ENCODE data around the gene CDH7.

The CDH7 gene

GRCh38 chr18:65906621-65907034 is 155.8 kb downstream of the CDH7 start:
- no peak for TF ChIP-seq CTCF (IDR thresholded peaks at IDR 0.05; ENCODE audit: extremely low read depth, missing control alignments)
- DNase-seq (ENCODE audit: low spot score) = no peak

GRCh38 chr18:65907281-65907680 is 156.5 kb downstream of the CDH7 start:
- DNase-seq (ENCODE audit: low spot score) = no peak
- no peak for TF ChIP-seq CTCF (IDR thresholded peaks at IDR 0.05; ENCODE audit: extremely low read depth, missing control alignments)

GRCh38 chr18:65919018-65919417 is 168.2 kb downstream of the CDH7 start:
- no peak for DNase-seq (ENCODE audit: low spot score)
- no peak for TF ChIP-seq CTCF (IDR thresholded peaks at IDR 0.05; ENCODE audit: extremely low read depth, missing control alignments)

- no peak for DNase-seq (ENCODE audit: low spot score)
- no peak for TF ChIP-seq CTCF (IDR thresholded peaks at IDR 0.05; ENCODE audit: extremely low read depth, missing control alignments)
Observed at GRCh38 chr18:65919663-65920062, 168.9 kb downstream of the CDH7 start.

- no peak for TF ChIP-seq CTCF (IDR thresholded peaks at IDR 0.05; ENCODE audit: extremely low read depth, missing control alignments)
- DNase-seq (ENCODE audit: low spot score) = no peak
Observed at GRCh38 chr18:65922103-65922502, 171.3 kb downstream of the CDH7 start.

- no peak for TF ChIP-seq CTCF (IDR thresholded peaks at IDR 0.05; ENCODE audit: extremely low read depth, missing control alignments)
- no peak for DNase-seq (ENCODE audit: low spot score)
Observed at GRCh38 chr18:65924904-65925303, 174.1 kb downstream of the CDH7 start.

- TF ChIP-seq CTCF (IDR thresholded peaks at IDR 0.05; ENCODE audit: extremely low read depth, missing control alignments) = no peak
Observed at GRCh38 chr18:65934874-65935273, 184.1 kb downstream of the CDH7 start.

More at GRCh38 chr18:65934874-65935273, 184.1 kb downstream of the CDH7 start:
- no peak for DNase-seq (ENCODE audit: low spot score)
